Adrenal gland (tissue), 5 donors: Measurements from ENCODE around the gene ECT2L.

Experiments used
- POLR2A ChIP-seq, 2 donors: fragments of 450-650 bp; IDR thresholded peaks; one replicate each; pipeline ENCODE4 v1.6.1; 2017; ENCODE audit warnings: antibody characterized with exemption in 2 of 2, mild to moderate bottlenecking in 2 of 2, moderate library complexity in 1 of 2
- TF ChIP-seq, protein P1 (sequence below), 6 experiments: fragments of 450-650 bp in 4 of 6; fragments of 200-600 bp in 2 of 6; sonication (generic) in 1 of 6; IDR thresholded peaks; 1 replicate in 5 of 6; 2 replicates in 1 of 6; pipeline versions ENCODE4 v1.5.1 to v1.8.0; 2016 to 2021; ENCODE audit warnings: antibody characterized with exemption in 6 of 6, mild to moderate bottlenecking in 2 of 6, moderate library complexity in 1 of 6
- donor health status: DM: no; HTN: no; CAD: no.

DNA sequence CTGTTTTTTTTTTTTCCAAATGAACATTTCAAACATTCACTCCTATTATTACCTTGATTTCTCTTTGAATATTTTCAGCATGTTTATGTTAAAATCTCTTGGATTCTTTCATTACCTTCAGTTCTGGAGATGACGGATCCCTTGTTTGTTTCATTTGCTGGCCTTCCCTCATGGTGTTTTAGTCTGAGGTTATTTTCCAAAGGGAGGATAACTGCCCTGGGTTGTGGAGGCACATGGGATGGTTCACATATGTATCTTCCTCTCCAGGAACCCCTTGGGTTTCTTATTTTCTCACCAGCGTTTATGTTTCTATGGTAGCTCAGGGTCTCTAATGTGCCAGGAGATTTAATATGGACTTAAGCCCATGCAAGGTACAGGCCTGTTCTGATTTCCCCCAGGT, 36.3 kb downstream of the ECT2L start:
- no peak for TF ChIP-seq POLR2A (IDR thresholded peaks at IDR 0.05)
- TF ChIP-seq, protein P1, sequence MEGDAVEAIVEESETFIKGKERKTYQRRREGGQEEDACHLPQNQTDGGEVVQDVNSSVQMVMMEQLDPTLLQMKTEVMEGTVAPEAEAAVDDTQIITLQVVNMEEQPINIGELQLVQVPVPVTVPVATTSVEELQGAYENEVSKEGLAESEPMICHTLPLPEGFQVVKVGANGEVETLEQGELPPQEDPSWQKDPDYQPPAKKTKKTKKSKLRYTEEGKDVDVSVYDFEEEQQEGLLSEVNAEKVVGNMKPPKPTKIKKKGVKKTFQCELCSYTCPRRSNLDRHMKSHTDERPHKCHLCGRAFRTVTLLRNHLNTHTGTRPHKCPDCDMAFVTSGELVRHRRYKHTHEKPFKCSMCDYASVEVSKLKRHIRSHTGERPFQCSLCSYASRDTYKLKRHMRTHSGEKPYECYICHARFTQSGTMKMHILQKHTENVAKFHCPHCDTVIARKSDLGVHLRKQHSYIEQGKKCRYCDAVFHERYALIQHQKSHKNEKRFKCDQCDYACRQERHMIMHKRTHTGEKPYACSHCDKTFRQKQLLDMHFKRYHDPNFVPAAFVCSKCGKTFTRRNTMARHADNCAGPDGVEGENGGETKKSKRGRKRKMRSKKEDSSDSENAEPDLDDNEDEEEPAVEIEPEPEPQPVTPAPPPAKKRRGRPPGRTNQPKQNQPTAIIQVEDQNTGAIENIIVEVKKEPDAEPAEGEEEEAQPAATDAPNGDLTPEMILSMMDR (IDR thresholded peaks at IDR 0.05), result no peak
